NOMO-1 (cell line): Measurements from ENCODE around the gene ZNF274.
"Not testable (repeated sequence)": the region's sequence is repeated elsewhere in the genome, so short reads cannot be mapped to it uniquely, and the experiment has no call there.

Source experiments
- DNase-seq, 2 experiments: peaks; one replicate each; lab custom pipeline; 2025; ENCODE audit not compliant: unreplicated experiment in 2 of 2; lab: John Stamatoyannopoulos, UW

Gene ZNF274

DNA sequence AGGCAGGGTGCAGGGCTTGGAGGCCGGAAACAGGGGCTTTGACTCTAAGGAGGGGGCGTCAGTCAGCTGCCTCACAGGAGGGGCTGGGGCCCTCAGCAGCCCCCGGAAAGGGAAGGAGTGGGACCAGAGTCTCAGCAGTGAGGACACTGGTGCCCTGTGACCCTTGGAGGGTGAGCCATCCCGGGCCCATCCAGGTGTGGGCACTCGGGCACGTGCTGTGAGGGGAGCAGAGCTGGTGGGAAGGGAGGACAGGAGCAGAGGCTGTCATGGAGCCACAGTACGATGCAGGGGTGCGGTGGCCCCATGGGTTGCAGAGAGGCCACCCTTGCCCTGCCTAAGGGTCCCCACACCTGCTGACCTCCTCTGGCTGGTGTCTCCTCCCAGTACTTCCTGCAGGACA, 26.7 kb downstream of the ZNF274 start:
- no peak for DNase-seq

- no peak for DNase-seq
Measured at GRCh38 chr19:58212336-58213074, 29.6 kb downstream of the ZNF274 start.

DNA sequence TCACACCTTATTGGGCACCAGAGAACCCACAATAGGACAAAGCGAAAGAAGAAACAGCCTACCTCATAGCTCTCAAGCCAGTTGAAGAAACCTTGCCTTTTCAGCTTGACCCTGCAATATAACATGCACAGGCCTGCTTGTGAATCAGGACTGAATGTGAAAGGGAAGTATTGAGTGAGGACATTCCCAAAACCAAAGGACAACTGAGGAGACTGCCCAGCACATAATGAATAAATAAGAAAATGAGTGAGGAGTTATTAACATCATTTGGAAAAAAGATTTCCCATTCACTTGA, 30.2 kb downstream of the ZNF274 start:
- no peak for DNase-seq

GRCh38 chr19:58217069-58217481, 34.2 kb downstream of the ZNF274 start:
- no peak for DNase-seq

GRCh38 chr19:58217607-58218391, 34.9 kb downstream of the ZNF274 start:
- DNase-seq, result no peak

DNA sequence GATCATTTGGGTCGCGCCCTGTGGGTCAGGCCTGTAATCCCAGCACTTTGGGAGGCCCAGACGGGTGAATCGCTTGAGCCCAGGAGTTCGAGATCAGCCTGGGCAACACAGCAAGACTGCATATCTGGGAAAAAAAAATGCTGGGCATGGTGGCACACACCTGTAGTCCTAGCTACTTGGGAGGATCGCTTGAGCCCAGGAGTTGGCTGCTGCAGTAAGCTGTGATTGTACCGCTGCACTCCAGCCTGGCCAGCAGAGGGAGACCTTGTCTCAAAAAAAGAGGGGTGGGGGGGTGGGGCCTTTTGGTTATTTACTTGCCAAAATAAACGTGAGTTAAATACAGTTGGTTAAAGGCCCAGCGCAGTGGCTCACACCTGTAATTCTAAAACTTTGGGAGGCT, 36.0 kb downstream of the ZNF274 start:
- DNase-seq, result peak; percentile 5 to 13

GRCh38 chr19:58227964-58228584, 45.2 kb downstream of the ZNF274 start:
- no peak for DNase-seq

GRCh38 chr19:58228585-58229254, 45.9 kb downstream of the ZNF274 start, which contains the start of gene ZNF544:
Gene ZNF544, plus strand, starts transcription at chr19:58228914. Its CDS starts 15,110 bp downstream, at chr19:58244024.
- peak; percentile 60 to 66 for DNase-seq

DNA sequence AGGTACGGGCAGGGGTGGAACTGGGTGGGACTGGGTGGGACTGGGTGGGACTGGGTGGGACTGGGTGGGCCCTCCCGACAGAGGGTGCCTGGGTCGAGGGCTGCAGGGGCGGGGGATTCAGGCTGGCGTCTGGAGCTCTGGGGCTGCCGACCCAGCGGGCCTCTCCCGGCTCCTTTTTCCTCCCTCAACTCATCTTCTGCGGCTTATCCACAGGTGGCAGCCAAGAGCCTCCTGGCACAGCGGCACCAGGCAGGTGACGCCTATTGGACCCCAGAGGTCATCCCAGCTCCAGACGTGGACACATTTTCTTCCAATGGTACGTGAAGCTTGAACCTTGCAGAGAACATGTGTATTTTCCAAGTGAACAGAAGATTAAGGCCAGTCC, 46.4 kb downstream of the ZNF274 start:
- DNase-seq, result no peak

- no peak for DNase-seq
Measured at GRCh38 chr19:58237324-58237723, 54.5 kb downstream of the ZNF274 start.

GRCh38 chr19:58243351-58243750, 60.5 kb downstream of the ZNF274 start:
- DNase-seq, result no peak

- no peak for DNase-seq
Measured at GRCh38 chr19:58248886-58249285, 66.0 kb downstream of the ZNF274 start.

DNA sequence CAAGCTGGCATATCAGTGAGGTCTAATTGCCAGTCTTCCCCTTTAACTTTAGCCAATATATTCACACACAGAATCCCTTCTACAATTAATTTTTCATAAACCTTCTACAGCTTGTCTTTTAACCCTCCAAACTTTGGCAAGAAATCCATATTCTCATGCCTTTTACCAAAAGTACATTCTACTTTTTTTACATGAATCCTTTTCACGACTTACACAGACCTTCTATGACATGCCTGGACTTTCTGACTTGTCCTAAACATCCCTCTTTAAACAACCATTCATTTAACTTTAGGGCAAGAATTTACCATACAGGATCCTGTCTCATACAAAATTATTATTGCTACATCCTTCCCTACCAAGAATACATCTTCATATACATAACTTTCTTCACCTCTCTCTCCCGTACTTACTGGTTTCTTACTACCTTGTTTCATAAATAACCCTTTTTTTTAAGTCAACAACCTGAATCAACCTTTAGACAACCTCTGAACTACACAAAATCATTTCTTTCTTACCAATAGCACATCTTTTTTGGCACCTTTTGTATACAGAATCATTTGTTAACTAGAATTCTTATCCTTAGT, 69.3 kb downstream of the ZNF274 start:
- no peak for DNase-seq

DNA sequence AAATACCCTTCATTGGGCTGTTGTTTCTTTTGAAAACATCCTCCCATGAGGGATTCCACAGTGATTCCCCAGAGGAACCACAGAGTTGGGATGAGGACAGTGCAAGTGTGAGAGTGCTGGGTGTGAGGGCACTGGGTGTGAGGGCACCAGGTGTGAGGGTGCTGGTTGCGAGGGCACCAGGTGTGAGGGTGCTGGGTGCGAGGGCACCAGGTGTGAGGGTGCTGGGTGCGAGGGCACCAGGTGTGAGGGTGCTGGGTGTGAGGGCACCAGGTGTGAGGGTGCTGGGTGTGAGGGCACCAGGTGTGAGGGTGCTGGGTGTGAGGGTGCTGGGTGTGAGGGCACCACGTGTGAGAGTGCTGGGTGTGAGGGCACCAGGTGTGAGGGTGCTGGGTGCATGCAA, 75.4 kb downstream of the ZNF274 start:
- DNase-seq, result not testable (repeated sequence)

DNA sequence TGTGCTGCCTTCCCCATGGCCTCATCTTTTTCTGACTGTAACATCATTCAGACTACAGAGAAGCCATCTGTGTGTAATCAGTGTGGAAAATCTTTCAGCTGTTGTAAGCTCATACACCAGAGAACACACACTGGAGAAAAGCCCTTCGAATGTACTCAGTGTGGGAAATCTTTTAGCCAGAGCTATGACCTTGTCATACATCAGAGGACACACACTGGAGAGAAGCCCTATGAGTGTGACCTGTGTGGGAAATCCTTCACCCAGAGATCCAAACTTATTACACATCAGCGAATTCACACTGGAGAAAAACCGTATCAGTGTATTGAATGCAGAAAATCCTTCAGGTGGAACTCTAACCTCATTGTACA, 78.7 kb downstream of the ZNF274 start:
- DNase-seq, result no peak

DNA sequence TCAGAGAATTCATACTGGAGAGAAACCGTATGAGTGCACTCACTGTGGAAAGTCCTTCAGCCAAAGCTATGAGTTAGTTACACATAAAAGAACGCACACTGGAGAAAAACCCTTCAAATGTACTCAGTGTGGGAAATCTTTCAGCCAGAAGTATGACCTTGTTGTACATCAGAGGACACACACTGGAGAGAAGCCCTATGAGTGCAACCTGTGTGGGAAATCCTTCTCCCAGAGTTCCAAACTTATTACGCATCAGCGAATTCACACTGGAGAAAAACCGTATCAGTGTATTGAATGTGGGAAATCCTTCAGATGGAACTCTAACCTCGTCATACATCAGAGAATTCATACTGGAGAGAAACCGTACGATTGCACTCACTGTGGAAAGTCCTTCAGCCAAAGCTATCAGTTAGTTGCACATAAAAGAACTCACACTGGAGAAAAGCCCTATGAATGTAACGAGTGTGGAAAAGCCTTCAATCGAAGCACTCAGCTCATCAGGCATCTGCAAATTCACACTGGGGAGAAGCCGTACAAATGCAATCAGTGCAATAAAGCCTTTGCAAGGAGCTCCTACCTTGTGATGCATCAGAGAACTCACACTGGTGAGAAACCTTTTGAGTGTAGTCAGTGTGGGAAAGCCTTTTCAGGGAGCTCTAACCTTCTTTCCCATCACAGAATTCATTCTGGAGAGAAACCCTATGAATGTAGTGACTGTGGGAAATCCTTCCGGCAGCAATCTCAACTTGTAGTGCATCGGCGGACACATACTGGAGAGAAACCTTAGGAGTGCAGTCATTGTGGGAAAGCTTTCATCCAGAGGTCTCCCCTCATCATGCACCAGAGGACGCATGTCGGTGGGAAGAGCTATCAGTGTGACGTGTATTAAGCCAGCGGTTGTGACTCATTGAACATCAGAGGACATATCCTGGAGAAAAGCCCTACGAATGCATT, 79.4 kb downstream of the ZNF274 start:
- no peak for DNase-seq

DNA sequence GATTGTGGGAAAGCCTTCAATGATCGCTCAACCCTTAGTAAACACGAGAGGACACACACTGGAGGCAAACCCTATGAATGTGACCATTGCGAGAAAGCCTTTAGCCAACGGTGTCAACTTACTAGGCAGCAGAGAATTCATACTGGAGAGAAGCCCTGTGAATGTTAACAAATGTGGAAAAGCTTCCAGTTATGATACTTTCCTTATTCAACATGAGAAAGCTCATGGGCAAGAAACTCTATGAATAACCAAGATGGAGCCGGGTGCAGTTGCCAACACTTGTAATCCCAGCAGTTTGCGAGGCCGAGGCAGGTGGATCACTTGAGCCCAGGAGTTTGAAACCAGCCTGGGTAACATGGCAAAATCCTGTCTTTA, 80.0 kb downstream of the ZNF274 start:
- DNase-seq, result no peak
